Amygdala (tissue), 56 donors: ENCODE measurements around the gene FCN3.

Experiments used
- DNase-seq, 56 donors: peaks; one replicate each; lab custom pipeline; 2025; lab: John Stamatoyannopoulos, UW

Gene FCN3

GRCh38 chr1:27321813-27322568 lies 52.6 kb downstream of the FCN3 start, which contains the start of gene TMEM222:
Gene TMEM222 (plus strand): TSS chr1:27322163. CDS start chr1:27322198, 35 bp downstream.
- DNase-seq = peak; percentile 88 to 99 (median 96)
